AG09309 (cell line): Measurements from ENCODE around the gene AK8.
"Not testable (repeated sequence)": the region's sequence is repeated elsewhere in the genome, so short reads cannot be mapped to it uniquely, and the experiment has no call there.

Experiments
- DNase-seq: peaks from one replicate; pipeline ENCODE4 v3.0.0-alpha.2; 2010; ENCODE audit warnings: low read depth
- H3K4me3 ChIP-seq: 2 replicates; pipeline ENCODE4 v1.5.1; 2011; ENCODE audit warnings: mild to moderate bottlenecking, low read depth, low read length, moderate library complexity; ENCODE audit not compliant: control insufficient read depth
- TF ChIP-seq, protein P1 (sequence below): IDR thresholded peaks from 2 replicates; pipeline ENCODE4 v1.5.1; 2011; ENCODE audit warnings: mild to moderate bottlenecking, low read depth, low read length, inconsistent platforms; ENCODE audit not compliant: insufficient read depth, control insufficient read depth; ENCODE audit errors: missing control alignments

AK8 gene

GRCh38 chr9:132725306-132725705, 152.8 kb downstream of the AK8 start:
- TF ChIP-seq, protein P1, sequence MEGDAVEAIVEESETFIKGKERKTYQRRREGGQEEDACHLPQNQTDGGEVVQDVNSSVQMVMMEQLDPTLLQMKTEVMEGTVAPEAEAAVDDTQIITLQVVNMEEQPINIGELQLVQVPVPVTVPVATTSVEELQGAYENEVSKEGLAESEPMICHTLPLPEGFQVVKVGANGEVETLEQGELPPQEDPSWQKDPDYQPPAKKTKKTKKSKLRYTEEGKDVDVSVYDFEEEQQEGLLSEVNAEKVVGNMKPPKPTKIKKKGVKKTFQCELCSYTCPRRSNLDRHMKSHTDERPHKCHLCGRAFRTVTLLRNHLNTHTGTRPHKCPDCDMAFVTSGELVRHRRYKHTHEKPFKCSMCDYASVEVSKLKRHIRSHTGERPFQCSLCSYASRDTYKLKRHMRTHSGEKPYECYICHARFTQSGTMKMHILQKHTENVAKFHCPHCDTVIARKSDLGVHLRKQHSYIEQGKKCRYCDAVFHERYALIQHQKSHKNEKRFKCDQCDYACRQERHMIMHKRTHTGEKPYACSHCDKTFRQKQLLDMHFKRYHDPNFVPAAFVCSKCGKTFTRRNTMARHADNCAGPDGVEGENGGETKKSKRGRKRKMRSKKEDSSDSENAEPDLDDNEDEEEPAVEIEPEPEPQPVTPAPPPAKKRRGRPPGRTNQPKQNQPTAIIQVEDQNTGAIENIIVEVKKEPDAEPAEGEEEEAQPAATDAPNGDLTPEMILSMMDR: no peak
- no peak overlapping the region for H3K4me3 ChIP-seq
- DNase-seq: no peak

- no peak overlapping the region for H3K4me3 ChIP-seq
- DNase-seq: no peak
- TF ChIP-seq, protein P1: no peak
Measured at GRCh38 chr9:132723809-132724208, 154.3 kb downstream of the AK8 start.

DNA sequence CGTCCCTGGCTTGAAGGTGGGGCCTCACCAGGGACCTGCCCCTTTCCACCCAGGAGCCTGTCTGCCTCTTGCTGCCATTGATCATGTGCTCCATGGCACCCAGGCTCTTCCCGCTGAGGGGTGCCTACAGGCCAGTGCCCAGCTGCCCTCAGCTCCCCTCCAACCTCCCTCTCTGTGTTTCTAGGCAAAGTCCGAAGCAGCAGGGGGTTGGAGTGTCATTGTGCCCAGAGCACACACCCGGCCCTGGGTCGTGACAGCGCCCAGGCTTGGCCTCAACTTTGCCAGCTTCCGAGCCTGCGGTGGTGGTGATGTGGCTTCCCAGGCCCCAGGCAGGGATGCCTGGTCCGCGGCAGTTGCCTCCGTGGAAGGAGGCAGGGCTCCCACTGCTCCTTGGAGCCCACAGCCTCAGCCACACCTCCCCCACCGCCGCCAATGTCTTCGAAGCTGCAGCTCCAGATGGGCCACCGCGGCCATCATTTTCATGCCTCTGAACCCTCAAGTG, 155.5 kb downstream of the AK8 start:
- TF ChIP-seq, protein P1: no peak
- no peak for DNase-seq
- H3K4me3 ChIP-seq: no peak overlapping the region

DNA sequence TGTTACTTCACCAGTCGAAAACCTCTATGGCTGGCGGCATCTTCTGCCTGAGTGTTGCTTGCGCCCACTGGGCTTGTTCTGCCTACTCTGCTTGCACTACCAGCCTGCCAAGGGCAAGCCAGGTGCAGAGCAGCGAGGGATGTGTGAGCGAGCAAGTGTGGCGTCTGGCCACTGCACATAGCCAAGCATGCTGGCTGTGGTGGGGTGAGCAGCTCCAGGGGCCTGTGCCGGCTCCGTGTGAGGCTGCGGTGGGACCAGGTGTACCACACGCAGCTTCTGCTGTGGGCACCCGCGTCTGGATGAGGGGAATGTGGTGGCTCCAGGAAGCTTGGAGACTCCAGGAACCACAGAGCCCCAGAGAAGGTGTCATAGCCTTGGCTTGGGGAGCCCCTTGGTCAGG, 156.4 kb downstream of the AK8 start:
- TF ChIP-seq, protein P1: no peak
- H3K4me3 ChIP-seq: no peak overlapping the region
- no peak for DNase-seq

DNA sequence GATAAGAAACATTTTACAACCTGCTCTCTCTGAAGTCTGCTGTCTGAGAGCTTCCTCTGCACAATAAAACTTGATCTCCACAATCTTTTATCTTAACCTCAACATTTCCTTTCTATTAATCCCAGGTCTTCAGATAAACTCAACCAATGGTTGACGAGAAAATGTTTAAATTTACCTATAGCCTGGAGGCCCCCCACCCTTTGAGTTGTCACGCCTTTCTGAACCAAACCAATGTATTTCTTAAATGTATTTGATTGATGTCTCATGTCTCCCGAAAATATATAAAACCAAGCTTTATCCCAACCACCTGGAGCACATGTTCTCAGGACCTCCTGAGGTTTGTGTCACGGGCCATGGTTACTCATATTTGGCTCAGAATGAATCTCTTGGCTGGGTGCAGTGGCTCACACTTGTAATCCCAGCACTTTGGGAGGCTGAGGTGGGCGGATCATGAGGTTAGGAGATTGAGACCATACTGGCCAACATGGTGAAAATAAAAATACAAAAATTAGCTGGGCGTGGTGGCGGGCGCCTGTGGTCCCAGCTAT, 159.6 kb downstream of the AK8 start:
- H3K4me3 ChIP-seq, DNase-seq: not testable (repeated sequence)

DNA sequence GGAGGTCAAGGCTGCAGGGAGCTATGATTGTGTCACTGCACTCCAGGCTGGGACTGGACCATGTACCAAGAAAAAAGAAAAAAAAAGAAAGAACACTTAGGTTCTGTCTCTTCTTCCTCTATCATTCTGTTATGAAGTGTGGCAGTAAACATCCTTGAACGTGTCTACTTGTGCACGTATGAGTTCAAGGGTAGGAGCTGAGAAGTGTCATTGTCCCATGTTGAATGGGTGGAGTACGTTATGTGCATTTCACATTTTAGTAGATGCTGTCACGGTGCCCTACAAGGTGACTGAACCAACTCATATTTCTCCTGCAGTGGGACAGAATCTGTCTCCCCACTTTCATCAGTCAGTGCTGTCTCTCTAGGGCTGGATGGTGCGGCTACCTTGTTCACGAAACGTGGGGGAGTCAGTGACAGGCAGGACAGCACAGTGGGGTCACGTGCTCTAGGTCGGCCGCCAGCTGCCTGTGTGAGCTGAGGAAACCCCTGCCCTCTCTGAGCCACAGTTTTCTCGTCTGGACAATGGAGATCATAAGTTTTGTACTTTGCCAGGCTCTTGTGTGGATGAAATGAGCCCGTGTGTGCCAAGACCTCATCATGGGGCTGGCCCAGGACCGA, 160.6 kb downstream of the AK8 start:
- DNase-seq: no peak
- TF ChIP-seq, protein P1: no peak

GRCh38 chr9:132716007-132716406, 162.1 kb downstream of the AK8 start:
- no peak overlapping the region for H3K4me3 ChIP-seq
- TF ChIP-seq, protein P1: no peak
- DNase-seq: no peak

More for the DNA sequence above, 160.6 kb downstream of the AK8 start:
- H3K4me3 ChIP-seq: no peak overlapping the region
